IMR-90 (cell line): ENCODE data around the gene DZIP1. TPM values are rescaled to one million over a fixed set of nuclear protein-coding genes. Genes with fewer than 3 reads are reported as not detected.

Experiments used
- ATAC-seq: fragments of 200-7000 bp; cut with Tn5 transposase; 2 replicates; pipeline ENCODE4 v1.9.1; 2020; ENCODE audit warnings: low read depth, mild to moderate bottlenecking, moderate library complexity
- BruUV-seq: library from RNA; stranded (reverse); fragments of 400-500 nt; replicated peaks from 2 replicates; lab custom pipeline; 2021; lab: Mats Ljungman, UMichigan
- CTCF ChIA-PET: fragments of 300-600 bp; formaldehyde crosslinking; extraction: SDS; loops from one replicate; lab custom pipeline; 2021; ENCODE audit warnings: antibody characterized with exemption; lab: Yijun Ruan, JAX
- POLR2A ChIA-PET: fragments of 300-600 bp; sonication (Branson Sonifier 250); formaldehyde crosslinking; loops from one replicate; lab custom pipeline; 2022; ENCODE audit warnings: antibody characterized with exemption; ENCODE audit not compliant: unreplicated experiment; lab: Charles Lee
- DNase-seq: peaks from one replicate; pipeline ENCODE4 v3.0.0; 2013
- H2AFZ ChIP-seq: replicated peaks from 2 replicates; pipeline ENCODE3; 2013; ENCODE audit warnings: low read length, mild to moderate bottlenecking; ENCODE audit not compliant: poor library complexity
- H2AK5ac ChIP-seq: 2 replicates; pipeline ENCODE4 v1.6.1; 2013; ENCODE audit warnings: low read depth, low read length, inconsistent platforms
- H2AK9ac ChIP-seq: replicated peaks from 2 replicates; pipeline ENCODE3; 2013; ENCODE audit warnings: mild to moderate bottlenecking, low read depth, low read length, moderate library complexity; ENCODE audit not compliant: poor library complexity
- H2BK120ac ChIP-seq: 2 replicates; pipeline ENCODE4 v1.6.1; 2013; ENCODE audit warnings: low read depth, low read length, inconsistent platforms
- H2BK15ac ChIP-seq: 3 replicates; pipeline ENCODE4 v1.6.1; 2013; ENCODE audit warnings: low read depth, low read length, inconsistent platforms
- H2BK20ac ChIP-seq: 2 replicates; pipeline ENCODE4 v1.6.1; 2013; ENCODE audit warnings: low read depth, mild to moderate bottlenecking, inconsistent platforms, low read length, moderate library complexity
- H2BK5ac ChIP-seq: 2 replicates; pipeline ENCODE4 v1.6.1; 2013; ENCODE audit warnings: mild to moderate bottlenecking, low read depth, low read length, inconsistent platforms; ENCODE audit not compliant: poor library complexity, severe bottlenecking
- H3K14ac ChIP-seq: replicated peaks from 2 replicates; pipeline ENCODE4 v1.6.1; 2013; ENCODE audit warnings: low read depth, low read length, inconsistent platforms
- H3K18ac ChIP-seq: 2 replicates; pipeline ENCODE4 v1.6.1; 2013; ENCODE audit warnings: low read depth, low read length, control low read depth
- H3K23ac ChIP-seq: 2 replicates; pipeline ENCODE4 v1.6.1; 2013; ENCODE audit warnings: low read depth, low read length, inconsistent platforms
- H3K27ac ChIP-seq: 2 replicates; pipeline ENCODE4 v1.5.1; 2013; ENCODE audit warnings: mild to moderate bottlenecking, control low read depth, low read length; ENCODE audit not compliant: insufficient read depth
- H3K27me3 ChIP-seq: 2 replicates; pipeline ENCODE4 v1.6.1; 2013; ENCODE audit warnings: low read length; ENCODE audit not compliant: control insufficient read depth, insufficient read depth
- H3K36me3 ChIP-seq: 2 replicates; pipeline ENCODE4 v1.6.1; 2013; ENCODE audit warnings: low read length, mixed read lengths; ENCODE audit not compliant: control insufficient read depth, insufficient read depth
- H3K4ac ChIP-seq: 2 replicates; pipeline ENCODE4 v1.6.1; 2013; ENCODE audit warnings: low read depth, low read length, inconsistent platforms
- H3K4me1 ChIP-seq: 2 replicates; pipeline ENCODE4 v1.6.1; 2013; ENCODE audit warnings: low read length, mixed read lengths; ENCODE audit not compliant: control insufficient read depth, insufficient read depth
- H3K4me2 ChIP-seq: 2 replicates; pipeline ENCODE4 v1.6.1; 2013; ENCODE audit warnings: low read depth, mild to moderate bottlenecking, control low read depth, low read length, moderate library complexity
- H3K4me3 ChIP-seq: 2 replicates; pipeline ENCODE4 v1.5.1; 2013; ENCODE audit warnings: low read depth, mild to moderate bottlenecking, control low read depth, low read length, moderate library complexity; ENCODE audit not compliant: insufficient read depth
- H3K56ac ChIP-seq: 2 replicates; pipeline ENCODE4 v1.6.1; 2013; ENCODE audit warnings: low read length, inconsistent platforms; ENCODE audit not compliant: insufficient read depth; ENCODE audit errors: extremely low read depth
- H3K79me1 ChIP-seq, 2 experiments: 2 replicates each; pipeline ENCODE4 v1.6.1; 2013; ENCODE audit warnings: low read length in 2 of 2, inconsistent platforms in 1 of 2, low read depth in 1 of 2
- H3K9ac ChIP-seq: 2 replicates; pipeline ENCODE4 v1.6.1; 2013; ENCODE audit warnings: low read depth, low read length, control low read depth
- H3K9me1 ChIP-seq: 2 replicates; pipeline ENCODE4 v1.6.1; 2013; ENCODE audit warnings: low read length, inconsistent platforms; ENCODE audit not compliant: insufficient read depth
- H3K9me3 ChIP-seq: 2 replicates; pipeline ENCODE4 v1.6.1; 2013; ENCODE audit warnings: low read length; ENCODE audit not compliant: control insufficient read depth, insufficient read depth
- H4K20me1 ChIP-seq: 2 replicates; pipeline ENCODE4 v1.6.1; 2013; ENCODE audit warnings: low read length, inconsistent platforms; ENCODE audit not compliant: insufficient read depth
- H4K5ac ChIP-seq: 2 replicates; pipeline ENCODE4 v1.6.1; 2013; ENCODE audit warnings: mild to moderate bottlenecking, low read depth, low read length, control low read depth
- H4K8ac ChIP-seq, 2 experiments: 2 replicates each; pipeline ENCODE4 v1.6.1; 2013; ENCODE audit warnings: low read depth in 2 of 2, low read length in 2 of 2, control low read depth in 1 of 2, inconsistent platforms in 1 of 2
- H4K91ac ChIP-seq: 2 replicates; pipeline ENCODE4 v1.6.1; 2013; ENCODE audit warnings: low read depth, low read length, inconsistent platforms; ENCODE audit not compliant: insufficient read depth
- BHLHE40 ChIP-seq: fragments of 150-350 bp; IDR thresholded peaks from 2 replicates; pipeline ENCODE4 v1.6.1; 2016; ENCODE audit warnings: mild to moderate bottlenecking, low read depth, low read length
- CEBPB ChIP-seq: IDR thresholded peaks from 2 replicates; pipeline ENCODE4 v1.6.1; 2012; ENCODE audit warnings: low read depth, low read length, improper control_type of control experiment
- CHD1 ChIP-seq: IDR thresholded peaks from 2 replicates; pipeline ENCODE4 v1.6.1; 2012; ENCODE audit warnings: low read depth, low read length, improper control_type of control experiment
- CTCF ChIP-seq: conservative IDR thresholded peaks from 2 replicates; pipeline ENCODE4 v1.5.1; 2012; ENCODE audit warnings: mild to moderate bottlenecking, low read depth, low read length, improper control_type of control experiment
- ELK1 ChIP-seq: fragments of 150-350 bp; IDR thresholded peaks from 2 replicates; pipeline ENCODE4 v1.6.1; 2016; ENCODE audit warnings: low read depth, mild to moderate bottlenecking, low read length, moderate library complexity, borderline replicate concordance
- FOS ChIP-seq: fragments of 150-350 bp; IDR thresholded peaks from 2 replicates; pipeline ENCODE4 v1.6.1; 2016; ENCODE audit warnings: low read depth, low read length
- MAFK ChIP-seq: IDR thresholded peaks from 2 replicates; pipeline ENCODE4 v1.6.1; 2012; ENCODE audit warnings: low read depth, low read length, improper control_type of control experiment
- MAZ ChIP-seq: IDR thresholded peaks from 2 replicates; pipeline ENCODE4 v1.6.1; 2012; ENCODE audit warnings: low read depth, mild to moderate bottlenecking, low read length, improper control_type of control experiment, moderate library complexity, borderline replicate concordance
- MXI1 ChIP-seq: IDR thresholded peaks from 2 replicates; pipeline ENCODE4 v1.6.1; 2012; ENCODE audit warnings: low read depth, mild to moderate bottlenecking, low read length, moderate library complexity, borderline replicate concordance
- NFE2L2 ChIP-seq: fragments of 150-350 bp; IDR thresholded peaks from 2 replicates; pipeline ENCODE4 v1.6.1; 2016; ENCODE audit warnings: low read depth, mild to moderate bottlenecking, low read length
- POLR2A ChIP-seq: IDR thresholded peaks from 2 replicates; pipeline ENCODE4 v1.6.1; 2012; ENCODE audit warnings: mild to moderate bottlenecking, low read depth, low read length
- RAD21 ChIP-seq: IDR thresholded peaks from 2 replicates; pipeline ENCODE4 v1.6.1; 2012; ENCODE audit warnings: low read length, improper control_type of control experiment
- RCOR1 ChIP-seq: IDR thresholded peaks from 2 replicates; pipeline ENCODE4 v1.6.1; 2012; ENCODE audit warnings: mild to moderate bottlenecking, low read length, improper control_type of control experiment; ENCODE audit not compliant: insufficient replicate concordance
- RFX5 ChIP-seq: IDR thresholded peaks from 2 replicates; pipeline ENCODE4 v1.8.0; 2012; ENCODE audit warnings: low read depth, mild to moderate bottlenecking, low read length, moderate library complexity
- SMC3 ChIP-seq: fragments of 150-350 bp; IDR thresholded peaks from 2 replicates; pipeline ENCODE4 v1.6.1; 2016; ENCODE audit warnings: low read depth, mild to moderate bottlenecking, antibody characterized with exemption, low read length, moderate library complexity
- USF2 ChIP-seq: fragments of 150-350 bp; IDR thresholded peaks from 2 replicates; pipeline ENCODE4 v1.6.1; 2017; ENCODE audit warnings: mild to moderate bottlenecking, antibody characterized with exemption, low read length, low read depth
- WGBS, 2 experiments: methylation state at CpG; one replicate each; pipeline versions ENCODE4 v1.1.5 to v1.1.7; 2013; ENCODE audit warnings: missing lambda C conversion rate in 2 of 2; ENCODE audit not compliant: insufficient read length in 1 of 2; ENCODE audit errors: extremely low coverage in 2 of 2; 5-methylcytosine and 5-hydroxymethylcytosine counted together
- dilution Hi-C: fragments of 300-500 bp; cut with HindIII; formaldehyde crosslinking; loops from one replicate; pipeline ENCODE4 v1.14.3; 2018; ENCODE audit warnings: low sequenced_read_pairs; ENCODE audit not compliant: unreplicated experiment
- in situ Hi-C: fragments of 300-500 bp; cut with MboI; formaldehyde crosslinking; loops from 3 replicates; pipeline ENCODE4 v1.14.3; 2019; ENCODE audit warnings: low sequenced_read_pairs, inconsistent platforms, mixed read lengths
- intact Hi-C: fragments of 100-400 bp; cut with micrococcal nuclease; formaldehyde crosslinking; loops from 2 replicates; pipeline ENCODE4 v1.10.0; 2022
- polyA plus RNA-seq, 3 experiments: library from polyadenylated mRNA; depleted of rRNA; stranded (reverse); fragments of >200 nt; gene quantifications; 2 replicates each; pipeline ENCODE4 v1.2.3, GENCODE V29; 2012; ENCODE audit warnings: low replicate concordance in 1 of 3
- total RNA-seq: library from RNA; depleted of rRNA; stranded (reverse); fragments of >200 nt; gene quantifications from 2 replicates; pipeline ENCODE4 v1.2.3, GENCODE V29; 2012

DZIP1 gene
- total and polyA plus RNA-seq, 2 of the 4 experiments (the other 2 are of a cell fraction) = 12.2 to 15.9 TPM

- Histone ChIP-seq H3K9ac (no peak overlapping the region), H3K9me1 (no peaks in the 10 kb centered on the region; the same call in 1 of the 2 replicates), H4K5ac (no peak overlapping the region), H4K91ac (no peak overlapping the region), H2BK120ac (no peak overlapping the region), H3K18ac (no peak overlapping the region), H3K23ac (no peak overlapping the region), H4K20me1 (no peaks in the 10 kb centered on the region), H4K8ac (no peak overlapping the region), H3K79me1 (no peaks in the 10 kb centered on the region), H2BK5ac (no peak overlapping the region), H3K4me3 (no peak overlapping the region), H2BK15ac (no peak overlapping the region), H2BK20ac (no peak overlapping the region), H3K27ac (no peak overlapping the region), H3K4ac (no peak overlapping the region), H3K9me3 (no peaks in the 10 kb centered on the region), H3K27me3 (no peaks in the 10 kb centered on the region), H3K4me2 (no peak overlapping the region), H3K14ac (no peak overlapping the region), H2AK9ac (no peak overlapping the region), H3K4me1 (no peaks in the 10 kb centered on the region), H3K56ac (no peak overlapping the region), H2AK5ac (no peak overlapping the region), H2AFZ (no peak overlapping the region), H3K36me3 (peaks cover 50% of the 10 kb centered on the region)
- ATAC-seq = no peak
- ChIA-PET POLR2A (no interaction called here), CTCF (interaction anchor here (0.7 kb wide), 1 partner anchor 16 kb away, joined by 3 read pairs; no protein-coding TSS in a partner anchor)
- intact Hi-C loops = no loop called here
- TF ChIP-seq CTCF (no peak), NFE2L2 (no peak), RAD21 (no peak), RFX5 (no peak), CHD1 (no peak), POLR2A (no peak), MXI1 (no peak), ELK1 (no peak), CEBPB (no peak), FOS (no peak), MAZ (no peak), USF2 (no peak), SMC3 (no peak), BHLHE40 (no peak), MAFK (no peak), RCOR1 (no peak)
- BruUV-seq = no TSS peak
- dilution Hi-C loops = no loop called here
- WGBS, 2 experiments = no CpG with 5 or more reads among the region's 4 CpGs
- DNase-seq = no peak
- in situ Hi-C loops = no loop called here
Measured at GRCh38 chr13:95585867-95586266, 58.6 kb downstream of the DZIP1 start.
